GM12875 (cell line): Measurements from ENCODE around the gene TCF19.

Experiments used
- H3K4me3 ChIP-seq: one replicate; pipeline ENCODE4 v1.5.1; 2011; ENCODE audit warnings: low read depth, low read length, control low read depth
- TF ChIP-seq, protein P1 (sequence below): IDR thresholded peaks from 2 replicates; pipeline ENCODE4 v1.5.1; 2011; ENCODE audit warnings: low read depth, mild to moderate bottlenecking, control low read depth, inconsistent platforms, low read length, moderate library complexity, borderline replicate concordance; ENCODE audit not compliant: insufficient read depth

The TCF19 gene

DNA sequence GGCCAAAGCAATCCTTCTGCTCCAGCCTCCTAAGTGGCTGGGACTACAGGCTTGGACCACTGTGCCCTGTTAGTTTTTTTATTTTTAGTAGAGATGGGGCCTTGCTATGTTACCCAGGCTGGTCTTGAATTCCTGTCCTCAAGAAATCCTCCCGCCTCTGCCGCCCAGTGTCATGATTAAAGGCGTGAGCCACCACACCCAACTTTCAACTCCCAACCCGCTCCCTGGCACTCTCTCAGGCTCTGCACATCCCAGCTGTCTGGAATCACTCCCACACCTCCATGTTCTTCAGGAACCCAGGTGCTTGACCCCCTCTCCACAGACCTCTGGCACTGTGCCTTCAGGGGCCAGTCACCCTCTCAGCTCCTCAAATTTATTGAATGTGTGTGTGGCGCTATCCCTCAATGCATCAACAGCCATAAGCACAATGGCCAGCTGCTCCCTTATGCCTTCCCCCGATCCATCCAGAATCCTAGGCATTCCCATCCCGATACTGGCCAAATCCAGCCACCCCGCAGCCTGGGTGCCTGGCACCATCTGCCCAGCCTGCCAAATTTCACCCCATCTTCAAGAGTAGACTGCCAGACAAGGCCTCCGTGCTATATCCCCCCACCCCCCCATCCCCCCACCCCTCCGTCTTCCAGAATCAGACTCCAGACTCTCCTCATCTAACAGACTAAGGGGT is 12.7 kb downstream of the TCF19 start:
- no peak overlapping the region for H3K4me3 ChIP-seq
- TF ChIP-seq, protein P1, sequence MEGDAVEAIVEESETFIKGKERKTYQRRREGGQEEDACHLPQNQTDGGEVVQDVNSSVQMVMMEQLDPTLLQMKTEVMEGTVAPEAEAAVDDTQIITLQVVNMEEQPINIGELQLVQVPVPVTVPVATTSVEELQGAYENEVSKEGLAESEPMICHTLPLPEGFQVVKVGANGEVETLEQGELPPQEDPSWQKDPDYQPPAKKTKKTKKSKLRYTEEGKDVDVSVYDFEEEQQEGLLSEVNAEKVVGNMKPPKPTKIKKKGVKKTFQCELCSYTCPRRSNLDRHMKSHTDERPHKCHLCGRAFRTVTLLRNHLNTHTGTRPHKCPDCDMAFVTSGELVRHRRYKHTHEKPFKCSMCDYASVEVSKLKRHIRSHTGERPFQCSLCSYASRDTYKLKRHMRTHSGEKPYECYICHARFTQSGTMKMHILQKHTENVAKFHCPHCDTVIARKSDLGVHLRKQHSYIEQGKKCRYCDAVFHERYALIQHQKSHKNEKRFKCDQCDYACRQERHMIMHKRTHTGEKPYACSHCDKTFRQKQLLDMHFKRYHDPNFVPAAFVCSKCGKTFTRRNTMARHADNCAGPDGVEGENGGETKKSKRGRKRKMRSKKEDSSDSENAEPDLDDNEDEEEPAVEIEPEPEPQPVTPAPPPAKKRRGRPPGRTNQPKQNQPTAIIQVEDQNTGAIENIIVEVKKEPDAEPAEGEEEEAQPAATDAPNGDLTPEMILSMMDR = no peak

DNA sequence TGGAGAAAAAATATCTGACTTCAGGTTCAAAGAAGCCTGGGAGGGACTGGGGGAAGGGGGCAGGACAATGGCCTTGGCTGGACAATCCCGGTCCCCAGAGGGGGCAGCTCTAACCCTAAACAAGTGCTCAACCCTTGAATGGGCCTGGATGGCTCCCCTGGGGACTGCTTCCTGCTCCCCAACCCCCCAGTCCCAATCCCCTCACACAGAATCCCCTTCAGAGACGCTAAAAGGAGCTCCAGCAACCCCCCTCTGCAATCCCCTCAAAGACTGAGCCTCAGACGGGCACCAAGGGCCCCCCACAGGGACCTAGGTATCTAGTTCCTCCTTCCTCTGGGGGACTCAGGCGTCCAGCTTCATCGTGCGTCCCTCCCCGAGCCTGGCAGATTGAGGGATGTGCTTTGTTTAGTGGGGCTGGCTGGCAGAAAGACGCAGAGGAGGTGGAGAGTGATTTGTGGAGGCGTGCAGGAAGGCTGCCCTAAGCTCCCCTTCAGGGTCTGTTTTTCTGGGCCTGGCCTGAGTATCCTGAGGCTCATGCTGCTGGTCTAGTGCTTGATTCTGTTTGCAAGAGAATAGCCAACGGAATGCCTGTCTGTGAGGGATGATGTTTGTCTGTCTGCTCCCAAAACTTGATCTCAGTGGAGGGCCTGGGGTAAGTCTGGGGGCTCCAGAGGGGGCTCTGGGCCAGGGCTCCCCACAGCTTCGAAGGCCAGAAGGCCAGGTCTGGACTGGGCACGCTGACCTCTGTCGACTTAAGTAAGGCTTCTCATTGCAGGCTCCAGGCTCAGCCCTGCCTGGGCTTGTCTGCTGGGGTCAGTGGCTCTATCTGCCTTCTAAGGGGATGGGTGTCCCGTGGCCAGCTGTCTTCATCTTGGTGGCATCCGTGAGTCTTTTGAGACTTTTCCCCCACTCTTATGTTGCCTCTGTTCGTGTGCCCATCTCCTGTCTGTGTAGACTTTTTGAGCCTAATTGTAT is 13.8 kb downstream of the TCF19 start:
- TF ChIP-seq, protein P1 = no peak
- no peak overlapping the region for H3K4me3 ChIP-seq

DNA sequence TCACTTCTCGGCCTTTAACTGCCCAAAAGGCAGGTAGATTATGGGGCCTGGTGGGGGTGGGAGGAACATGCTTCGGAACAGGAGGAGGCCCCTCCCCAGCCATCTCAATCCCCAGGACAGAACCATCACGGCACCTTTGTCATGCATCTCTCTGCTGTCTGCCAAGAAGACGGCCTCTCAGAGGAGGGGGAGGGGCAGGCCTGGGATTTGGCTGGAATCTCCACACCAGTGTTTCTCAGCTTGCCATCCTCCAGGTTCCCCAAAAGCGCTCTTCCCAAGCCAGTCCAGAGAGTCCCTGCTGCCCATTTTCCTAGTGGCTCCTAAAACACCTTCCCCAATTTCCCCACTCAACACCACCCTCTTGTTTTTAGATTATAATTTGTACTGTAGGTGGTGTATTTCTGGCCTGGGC is 14.6 kb downstream of the TCF19 start:
- TF ChIP-seq, protein P1 = no peak
- H3K4me3 ChIP-seq = no peak overlapping the region

DNA sequence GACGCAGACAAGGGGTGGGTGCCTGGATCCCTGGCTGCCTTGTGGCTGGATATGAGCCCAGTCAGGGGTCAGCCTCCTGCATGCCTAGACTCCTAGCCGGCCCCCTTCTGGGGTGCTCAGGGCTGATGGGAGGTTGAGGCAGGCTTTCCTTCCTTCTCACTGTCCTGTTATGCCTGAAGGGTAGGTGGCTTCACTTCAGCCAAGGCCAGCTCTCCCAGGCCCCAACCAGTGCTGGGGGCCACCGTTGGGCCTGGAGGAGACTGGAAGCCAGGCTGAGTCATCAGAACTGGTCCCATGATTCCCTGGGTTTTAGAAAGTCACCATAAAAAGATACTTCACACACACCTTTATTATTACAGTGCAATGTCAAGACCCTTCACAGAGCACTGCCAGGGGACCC is 15.0 kb downstream of the TCF19 start:
- H3K4me3 ChIP-seq = no peak overlapping the region
- TF ChIP-seq, protein P1 = no peak

DNA sequence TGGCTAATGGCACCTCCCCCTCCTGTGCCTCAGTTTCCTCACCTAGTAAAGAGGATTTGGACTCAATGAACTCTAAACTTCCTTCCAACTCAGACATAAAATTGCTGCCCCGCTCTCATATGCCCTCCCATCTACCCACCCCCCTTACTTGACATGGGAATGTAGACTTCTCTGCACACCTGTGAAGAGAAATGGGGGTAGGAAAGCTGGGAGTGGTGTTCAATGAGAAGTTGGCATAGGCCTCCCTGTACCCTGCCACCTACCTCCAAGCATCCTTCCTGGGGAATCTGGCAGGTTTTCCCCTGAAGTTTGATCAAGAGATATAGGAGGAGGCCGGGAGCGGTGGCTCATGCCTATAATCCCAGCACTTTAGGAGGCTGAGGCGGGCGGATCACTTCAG is 16.0 kb downstream of the TCF19 start:
- TF ChIP-seq, protein P1 = no peak
- no peak overlapping the region for H3K4me3 ChIP-seq

DNA sequence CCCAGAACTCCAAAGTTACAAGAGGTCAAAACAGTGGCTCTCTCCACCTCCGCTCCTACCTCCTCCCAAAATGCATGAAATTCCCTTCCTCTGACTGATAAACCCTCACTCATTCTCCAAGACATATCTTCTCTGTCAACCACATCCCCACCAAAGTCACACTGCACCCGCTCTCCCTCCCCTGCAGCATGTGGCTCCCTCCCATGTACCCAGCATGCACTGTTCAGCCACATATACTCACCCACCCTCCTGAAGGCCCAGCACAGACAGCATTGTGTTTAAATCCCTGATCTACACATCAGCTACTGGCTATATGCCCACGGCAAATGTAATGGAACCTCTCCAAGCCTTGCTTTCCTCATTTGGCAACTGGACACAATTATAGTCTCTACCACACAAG is 17.6 kb downstream of the TCF19 start:
- TF ChIP-seq, protein P1 = no peak
- no peak overlapping the region for H3K4me3 ChIP-seq
